NCI-H146 treated with DMSO at 0.1 percent for 48 hours (cell line): Measurements from ENCODE around the gene CDC14C.
"Not testable (repeated sequence)": the region's sequence is repeated elsewhere in the genome, so short reads cannot be mapped to it uniquely, and the experiment has no call there.

ENCODE experiments used
- DNase-seq: peaks from one replicate; lab custom pipeline; 2025; ENCODE audit not compliant: unreplicated experiment; lab: John Stamatoyannopoulos, UW

The CDC14C gene

DNA sequence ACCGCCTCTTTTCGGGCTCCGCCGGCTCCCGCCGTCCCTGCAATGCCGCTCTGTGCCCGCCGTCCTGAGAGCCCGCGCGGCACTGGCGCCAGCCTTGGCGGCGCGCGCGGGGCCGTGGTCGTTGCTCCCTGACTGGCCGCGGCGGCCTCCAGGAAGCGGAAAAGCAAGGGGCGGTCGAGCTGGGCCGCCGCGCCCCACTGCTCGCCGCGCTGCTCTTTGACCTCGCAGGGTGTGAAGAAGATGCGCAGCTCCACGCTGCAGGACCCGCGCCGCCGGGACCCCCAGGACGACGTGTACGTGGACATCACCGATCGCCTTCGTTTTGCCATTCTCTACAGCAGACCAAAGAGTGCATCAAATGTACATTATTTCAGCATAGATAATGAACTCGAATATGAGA is at the start of gene CDC14C:
CDC14C (plus strand) TSS at position 115 of the 400 bp plus-strand sequence; CDS start at position 241, 126 bp downstream.
- DNase-seq, result no peak

GRCh38 chr7:48875045-48875916 is 49.1 kb upstream of the CDC14C start:
- no peak for DNase-seq

GRCh38 chr7:48876087-48876486 is 48.3 kb upstream of the CDC14C start:
- DNase-seq, result no peak

DNA sequence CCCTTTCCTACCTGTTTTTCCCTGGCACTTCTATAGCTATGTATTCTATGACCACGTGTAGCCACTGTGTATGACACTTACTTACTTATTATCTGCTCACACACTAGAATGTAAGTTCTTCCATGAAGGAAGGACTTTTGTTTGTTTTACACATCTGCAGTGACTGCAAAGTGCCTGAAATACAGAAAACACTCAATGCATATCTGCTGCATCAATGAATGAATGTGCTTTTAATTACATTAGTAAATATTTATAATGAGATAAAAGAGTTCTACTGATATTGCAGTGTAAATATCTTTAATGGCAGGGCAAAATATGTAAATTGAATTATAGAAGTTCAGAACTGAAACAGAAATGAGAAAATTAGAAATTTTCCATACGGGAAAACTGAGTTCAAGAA is 43.5 kb upstream of the CDC14C start:
- no peak for DNase-seq

DNA sequence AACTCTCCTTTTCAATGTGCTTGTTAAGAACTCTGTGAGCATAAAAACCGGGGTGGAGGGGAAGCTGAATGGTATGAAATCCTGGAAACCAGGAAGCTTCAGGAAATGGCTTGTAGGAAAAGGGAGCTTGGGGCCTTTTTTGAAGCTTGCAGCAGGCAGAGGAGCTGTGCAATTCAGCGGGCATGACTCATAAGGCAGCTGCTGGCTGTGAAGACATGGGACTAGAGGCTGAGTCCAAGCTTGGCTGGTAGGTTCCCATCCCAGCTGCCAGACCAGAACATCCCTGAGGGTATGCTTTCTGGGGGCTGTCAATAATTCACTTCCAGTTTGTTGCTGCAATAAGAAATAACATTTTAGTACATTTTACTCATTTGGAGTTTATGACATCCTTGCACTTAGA is 36.8 kb upstream of the CDC14C start:
- no peak for DNase-seq

DNA sequence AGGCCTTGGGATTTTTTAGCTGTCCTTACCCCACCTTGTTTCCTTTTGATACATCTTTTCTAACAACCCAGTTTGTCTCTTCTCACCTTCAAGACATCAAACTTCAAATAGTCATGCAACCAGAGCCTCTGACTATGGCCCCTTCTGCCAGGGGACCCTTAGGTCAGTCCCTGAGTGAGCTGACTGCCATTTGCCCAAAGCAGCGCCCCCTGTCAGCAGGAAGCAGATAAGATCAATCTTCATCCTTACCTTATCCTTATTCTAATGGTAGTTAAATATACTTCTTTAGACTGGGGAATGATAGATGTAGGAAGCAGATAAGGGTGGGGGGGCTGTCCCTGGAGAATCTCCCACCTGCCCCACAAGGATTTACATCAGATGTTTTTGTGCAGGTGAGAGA is 29.8 kb upstream of the CDC14C start:
- no peak for DNase-seq

DNA sequence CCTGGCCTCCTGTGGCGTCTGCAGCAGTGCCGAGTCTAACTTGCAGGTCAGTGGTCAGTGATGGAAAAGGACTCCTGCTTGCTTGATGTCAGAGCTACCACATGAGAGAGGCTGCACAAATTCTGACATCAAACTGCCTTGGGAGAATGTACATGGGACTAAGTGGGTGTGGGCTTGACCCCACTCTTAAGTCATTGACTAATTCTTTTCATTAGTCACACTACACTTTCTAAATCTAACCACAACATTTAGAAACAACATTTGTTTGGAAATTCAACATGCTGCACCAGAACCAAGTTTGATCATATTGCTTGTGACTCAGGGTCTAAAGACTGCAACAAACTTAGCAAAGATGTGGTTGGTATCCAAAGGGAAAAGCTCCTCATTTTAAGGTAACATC is 24.4 kb upstream of the CDC14C start:
- DNase-seq, result no peak

DNA sequence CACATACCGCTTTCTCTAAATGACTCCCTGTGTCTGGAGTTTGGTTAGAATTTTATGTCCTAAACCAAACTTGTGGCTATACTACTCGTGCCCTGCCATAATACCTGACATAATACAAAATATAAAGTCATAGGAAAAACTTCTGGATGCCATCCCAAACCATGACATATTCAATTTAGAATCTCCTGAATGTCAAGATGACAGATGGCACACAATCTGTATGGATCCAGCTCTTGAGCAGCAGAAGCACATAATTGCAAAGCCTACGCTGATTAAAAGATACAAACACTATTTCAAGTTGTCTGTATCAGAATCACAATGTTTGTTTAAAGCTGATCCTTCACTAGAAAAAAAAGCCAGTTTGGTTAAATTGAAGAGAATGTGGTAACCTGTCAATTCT is 22.4 kb upstream of the CDC14C start:
- no peak for DNase-seq

DNA sequence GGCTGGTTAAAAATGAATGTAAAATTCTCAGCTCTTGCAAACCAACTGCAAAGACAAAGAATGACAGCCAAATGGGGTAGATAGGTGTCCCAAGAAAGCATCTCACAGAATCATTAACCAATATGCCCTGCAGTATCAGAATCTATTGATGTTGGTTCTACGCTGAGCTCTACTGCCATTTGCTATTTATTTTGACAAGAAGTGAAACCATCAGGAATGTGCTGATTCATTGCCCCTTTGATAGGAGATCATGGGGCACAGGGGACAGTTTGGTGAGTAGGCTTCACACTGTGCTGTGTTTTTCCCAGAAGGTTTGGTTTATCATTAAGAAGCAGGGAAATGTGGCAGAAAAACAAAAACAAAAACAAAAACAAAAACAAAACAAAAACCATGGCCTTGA is 19.4 kb upstream of the CDC14C start:
- DNase-seq, result no peak

DNA sequence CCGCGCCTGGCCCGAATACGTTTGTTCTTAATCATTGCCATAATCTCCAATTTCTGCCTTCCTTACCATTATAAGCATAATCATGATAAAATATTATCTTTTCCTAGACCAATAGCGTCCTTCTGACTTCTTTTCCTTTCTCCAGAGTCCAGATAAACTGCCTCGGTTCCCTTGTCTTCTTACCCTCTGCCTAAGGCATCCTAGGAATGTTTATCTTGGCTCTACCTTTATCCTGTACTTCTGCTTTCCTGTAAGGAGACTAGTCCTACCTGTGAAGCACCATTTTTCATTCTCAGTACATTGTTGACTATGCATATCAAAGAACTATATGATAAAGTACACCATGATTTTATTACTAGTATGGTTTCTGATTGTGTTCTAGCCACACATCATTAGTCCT is 18.7 kb upstream of the CDC14C start:
- not testable (repeated sequence) for DNase-seq

DNA sequence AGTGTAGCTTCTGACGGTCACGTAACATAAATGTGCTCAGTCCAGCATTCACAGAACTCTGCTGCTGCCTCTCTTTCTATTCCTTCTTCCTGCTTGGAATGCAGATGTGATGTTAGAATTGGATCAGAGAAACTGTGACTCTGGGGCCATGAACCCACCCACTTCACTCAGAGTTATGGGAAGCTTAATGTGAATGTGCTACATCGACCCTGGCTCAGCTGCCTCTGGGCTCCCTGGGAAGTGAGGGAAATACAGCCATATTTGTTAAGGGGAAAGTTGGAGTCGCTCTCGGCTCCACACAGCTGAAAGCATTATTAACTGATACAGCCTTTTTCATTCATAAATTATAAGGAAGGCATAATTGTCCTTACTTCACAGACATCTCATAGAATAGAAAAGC is 14.5 kb upstream of the CDC14C start:
- not testable (repeated sequence) for DNase-seq

- DNase-seq, result no peak
Observed at GRCh38 chr7:48931481-48931880, 7.1 kb downstream of the CDC14C start.

- DNase-seq, result no peak
Observed at GRCh38 chr7:48932126-48932910, 8.0 kb downstream of the CDC14C start.

GRCh38 chr7:48933549-48934085 is 9.3 kb downstream of the CDC14C start:
- no peak for DNase-seq

DNA sequence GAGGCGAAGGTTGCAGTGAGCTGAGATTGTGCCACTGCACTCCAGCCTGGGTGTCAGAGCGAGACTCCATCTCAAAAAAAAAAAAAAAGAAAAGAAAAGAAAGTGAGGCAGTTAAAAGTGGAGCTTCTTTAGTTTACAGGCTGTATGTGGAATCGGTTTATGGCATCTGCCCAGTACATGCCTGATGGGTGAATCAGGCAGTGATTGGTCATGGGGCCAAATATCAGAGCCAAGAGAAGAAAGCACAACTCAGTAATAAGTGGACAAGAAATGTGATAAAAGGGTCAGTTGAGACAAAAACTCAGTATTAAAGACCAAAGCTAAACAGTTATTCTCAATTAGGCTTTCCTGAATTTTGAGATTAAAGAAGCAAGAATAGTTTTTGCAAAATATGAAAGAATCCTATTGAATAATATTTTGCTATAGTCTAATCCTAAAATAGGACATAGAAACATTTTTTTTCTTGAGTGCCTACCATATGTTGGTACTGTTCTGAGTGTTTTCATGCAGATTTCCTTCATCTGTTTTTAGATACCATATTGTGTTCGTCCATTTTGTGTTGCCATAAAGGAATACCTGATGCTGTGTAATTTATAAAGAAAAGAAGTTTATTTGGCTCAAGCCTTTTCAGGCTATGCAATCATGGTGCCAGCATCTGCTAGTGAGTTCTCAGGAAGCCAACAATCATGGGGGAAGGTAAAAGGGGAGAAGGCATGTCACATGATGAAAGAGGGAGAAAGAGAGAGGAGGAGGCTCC is 14.4 kb downstream of the CDC14C start:
- no peak for DNase-seq

DNA sequence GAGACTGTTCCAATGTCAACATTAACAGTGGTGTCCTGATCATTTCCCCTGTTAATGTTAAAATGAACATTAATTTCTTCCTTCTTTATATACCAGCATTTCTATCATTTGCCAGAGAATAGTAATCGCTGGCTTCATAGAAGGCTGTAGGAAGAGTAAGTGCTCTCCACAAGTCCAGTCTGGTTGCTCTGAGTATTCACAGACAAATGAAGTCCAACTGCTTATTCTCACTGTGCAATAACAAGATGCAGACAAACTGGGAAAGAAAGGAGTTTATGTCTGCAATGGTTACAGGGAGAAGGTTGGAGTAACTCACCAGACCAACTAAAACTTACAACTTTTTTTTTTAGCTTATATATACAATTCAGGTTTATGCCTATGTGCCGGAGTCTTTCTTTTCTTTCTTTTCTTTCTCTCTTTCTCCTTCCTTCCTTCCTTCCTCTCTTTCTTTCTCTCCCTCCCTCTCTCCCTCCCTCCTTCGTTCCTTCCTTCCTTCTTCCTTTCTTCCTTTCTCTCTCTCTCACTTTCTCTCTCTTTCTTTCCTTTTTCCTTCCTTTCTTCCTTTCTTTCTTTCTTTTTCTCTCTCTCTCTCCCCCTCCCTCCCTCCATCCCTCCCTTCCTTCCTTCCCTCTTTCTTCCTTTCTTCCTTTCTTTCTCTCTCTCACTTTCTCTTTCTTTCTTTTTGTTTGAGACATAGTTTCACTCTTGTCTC is 19.1 kb downstream of the CDC14C start:
- no peak for DNase-seq

DNA sequence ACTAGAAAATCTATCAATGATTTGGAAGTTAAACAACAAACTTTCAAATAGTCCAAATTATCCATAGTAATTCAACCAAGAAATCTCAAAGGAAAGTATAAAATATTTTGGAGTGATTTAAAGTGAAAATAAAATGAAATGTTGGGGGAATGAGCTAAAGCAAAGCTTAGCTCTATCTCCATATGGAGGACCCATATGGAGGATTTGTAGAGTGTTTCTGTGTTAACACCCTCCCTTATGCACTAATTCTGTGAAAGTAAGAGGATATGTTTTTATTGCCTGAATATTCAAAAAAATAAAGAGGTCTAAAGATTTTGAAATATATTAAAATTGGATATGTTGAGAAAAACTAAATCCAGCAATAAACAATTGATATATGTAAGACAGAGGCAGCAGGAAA is 31.6 kb downstream of the CDC14C start:
- DNase-seq, result no peak

GRCh38 chr7:48959676-48960075 is 35.3 kb downstream of the CDC14C start:
- DNase-seq, result no peak

GRCh38 chr7:48962821-48963505 is 38.6 kb downstream of the CDC14C start:
- DNase-seq, result no peak

- no peak for DNase-seq
Observed at GRCh38 chr7:48964074-48964473, 39.7 kb downstream of the CDC14C start.
